ENCODE data around the gene SLC35B2.

The SLC35B2 gene

DNA sequence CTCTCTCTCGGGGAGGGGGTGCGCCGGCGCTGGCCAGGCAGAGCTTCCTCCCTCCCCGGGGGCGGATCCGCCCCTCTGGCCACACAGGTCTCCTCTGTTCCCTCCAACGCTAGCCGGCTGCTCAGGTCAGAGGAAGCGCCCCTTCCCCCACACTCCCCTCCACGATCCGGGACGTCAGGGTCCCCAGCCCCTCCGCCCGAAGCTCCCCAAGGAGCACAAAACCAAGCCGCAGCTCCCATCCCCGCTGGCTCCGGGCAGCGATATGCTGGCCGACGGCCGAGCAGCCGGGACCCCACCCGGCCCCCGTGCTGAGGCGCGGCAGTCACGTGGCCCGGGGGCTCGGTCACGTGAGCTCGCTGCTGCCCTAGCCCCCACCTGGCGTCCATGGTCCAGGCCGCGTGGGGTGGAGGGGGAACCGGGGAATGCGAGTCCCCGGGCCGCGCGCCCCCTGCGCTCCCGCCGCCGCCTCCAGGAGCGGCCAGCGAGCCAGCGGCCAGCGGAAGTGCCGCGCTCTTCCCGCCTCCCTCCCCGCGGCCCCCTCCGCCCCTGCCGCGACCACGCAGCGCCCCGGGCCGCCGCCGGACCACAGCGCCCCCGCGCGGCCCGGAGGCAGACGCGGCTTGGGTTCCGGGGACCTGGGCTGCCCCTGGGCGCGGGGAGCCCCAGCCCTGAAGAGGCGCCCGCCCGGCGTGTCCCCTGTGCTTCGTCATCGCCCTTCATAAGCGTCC, at the start of gene SLC35B2:
TSS of gene SLC35B2 (minus strand) at position 504 of the 728 bp plus-strand sequence. CDS start at position 386, 118 bp downstream.
- DNase-seq (ENCODE audit: low read depth, low spot score), result no peak

GRCh38 chr6:44306710-44307109, 49.4 kb upstream of the SLC35B2 start:
- no peak for DNase-seq (ENCODE audit: low read depth, low spot score)

GRCh38 chr6:44305200-44305725, 47.9 kb upstream of the SLC35B2 start:
- DNase-seq (ENCODE audit: low read depth, low spot score), result no peak

DNA sequence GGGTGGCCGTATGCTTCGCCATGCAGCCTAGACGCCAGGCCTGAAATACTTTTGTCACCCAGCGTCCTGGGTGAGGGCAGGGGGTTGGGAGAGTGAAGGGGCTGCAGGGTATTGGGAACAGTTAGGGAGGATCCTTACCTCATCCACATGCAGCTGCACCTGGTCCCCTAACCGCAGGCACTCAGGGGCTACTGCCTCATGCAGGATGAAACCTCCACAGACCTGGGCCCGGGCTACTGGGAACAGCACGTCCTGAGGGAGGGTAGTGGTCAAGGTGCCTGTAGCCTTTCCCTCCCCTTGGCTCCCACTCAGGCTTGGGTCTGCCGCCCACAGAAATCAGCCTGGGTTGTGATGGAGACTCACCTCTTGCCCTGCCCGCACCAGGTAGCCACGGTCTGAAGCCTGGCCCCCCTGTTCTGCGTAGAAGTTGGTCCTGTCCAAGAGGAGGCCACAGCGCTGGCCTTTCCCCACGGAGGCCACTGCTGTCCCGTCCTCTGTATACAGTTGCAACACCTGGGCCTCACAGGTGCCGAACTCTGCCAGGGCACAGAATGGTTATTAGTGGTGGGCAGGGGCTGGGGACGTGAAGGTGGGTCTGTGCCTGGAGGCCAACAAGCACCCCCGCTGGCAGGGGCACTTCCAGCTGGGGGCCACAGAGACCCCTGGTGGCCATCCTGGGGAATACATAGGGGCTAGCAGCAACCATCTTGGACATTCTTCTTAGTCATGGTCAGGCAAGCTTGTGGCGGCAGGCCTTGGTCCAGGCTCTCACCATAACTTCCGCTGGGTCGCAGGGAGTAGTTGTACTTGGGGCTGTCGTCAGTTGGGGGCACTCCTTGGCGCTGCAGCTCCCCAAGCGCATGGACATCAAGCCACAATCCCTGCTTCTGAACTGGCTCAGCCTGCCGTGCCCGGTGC, 47.2 kb upstream of the SLC35B2 start:
- DNase-seq (ENCODE audit: low read depth, low spot score), result no peak

DNA sequence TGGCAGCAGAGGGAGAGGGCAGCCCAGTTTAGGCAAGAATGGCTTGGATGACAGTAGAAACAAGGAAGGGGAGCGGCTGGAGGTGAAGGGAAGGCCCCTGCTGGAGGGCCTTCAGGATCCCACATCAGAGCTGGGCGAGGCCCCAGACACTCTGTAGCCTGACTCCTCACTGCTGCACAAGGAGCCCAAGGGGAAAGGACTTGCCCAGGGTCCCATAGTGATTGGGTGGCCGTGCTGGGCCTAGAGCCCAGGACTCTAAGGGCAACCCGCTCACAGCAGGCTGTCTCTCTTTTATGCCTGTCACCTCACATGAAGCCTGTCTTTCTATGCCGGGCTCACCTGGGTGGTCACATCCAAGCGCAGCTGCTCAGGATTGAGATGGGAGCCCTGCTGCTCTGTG, 46.5 kb upstream of the SLC35B2 start:
- no peak for DNase-seq (ENCODE audit: low read depth, low spot score)

DNA sequence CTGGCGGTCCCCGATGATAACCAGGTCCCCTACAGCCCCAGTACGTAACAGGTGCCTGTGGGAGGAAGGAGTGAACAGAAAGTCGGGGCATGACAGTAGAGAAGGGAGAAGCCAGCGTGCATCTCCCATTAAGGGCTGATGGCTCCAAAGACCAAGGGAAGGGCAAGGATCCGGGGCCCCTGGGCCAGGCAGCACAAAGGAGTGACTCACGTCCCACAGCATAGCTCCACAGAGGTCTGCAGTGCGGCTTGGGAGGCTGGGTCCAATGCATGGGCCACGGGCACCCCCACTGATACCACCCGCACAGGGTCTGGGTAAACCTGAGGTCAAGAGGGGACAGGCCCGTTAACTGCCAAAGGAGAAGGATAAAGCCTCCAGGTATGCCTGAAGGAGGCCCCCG, 45.5 kb upstream of the SLC35B2 start:
- no peak for DNase-seq (ENCODE audit: low read depth, low spot score)

- DNase-seq (ENCODE audit: low read depth, low spot score), result no peak
Measured at GRCh38 chr6:44301782-44302564, 44.6 kb upstream of the SLC35B2 start.

GRCh38 chr6:44301106-44301505, 43.8 kb upstream of the SLC35B2 start:
- no peak for DNase-seq (ENCODE audit: low read depth, low spot score)

- DNase-seq (ENCODE audit: low read depth, low spot score), result no peak
Measured at GRCh38 chr6:44300292-44300823, 43.0 kb upstream of the SLC35B2 start.

DNA sequence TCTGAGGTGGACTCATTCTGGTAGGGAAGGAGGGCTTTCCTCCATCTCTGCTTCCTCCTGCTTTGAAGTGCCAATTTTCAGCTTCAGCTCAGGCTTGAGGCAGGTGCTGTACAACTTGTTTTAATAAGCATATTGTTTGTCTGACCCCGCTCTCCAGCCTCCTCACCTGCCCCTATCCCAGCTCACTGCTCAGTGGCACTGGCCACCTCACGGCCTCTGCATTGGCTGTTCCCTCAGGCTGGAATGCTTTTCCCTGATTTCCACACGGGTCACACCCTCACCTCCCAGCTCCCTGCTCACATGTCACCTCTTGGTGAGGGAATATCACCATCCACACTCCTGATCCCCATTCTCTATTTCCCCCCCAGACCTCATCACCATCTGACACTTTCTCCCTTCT, 41.5 kb upstream of the SLC35B2 start:
- DNase-seq (ENCODE audit: low read depth, low spot score), result no peak

DNA sequence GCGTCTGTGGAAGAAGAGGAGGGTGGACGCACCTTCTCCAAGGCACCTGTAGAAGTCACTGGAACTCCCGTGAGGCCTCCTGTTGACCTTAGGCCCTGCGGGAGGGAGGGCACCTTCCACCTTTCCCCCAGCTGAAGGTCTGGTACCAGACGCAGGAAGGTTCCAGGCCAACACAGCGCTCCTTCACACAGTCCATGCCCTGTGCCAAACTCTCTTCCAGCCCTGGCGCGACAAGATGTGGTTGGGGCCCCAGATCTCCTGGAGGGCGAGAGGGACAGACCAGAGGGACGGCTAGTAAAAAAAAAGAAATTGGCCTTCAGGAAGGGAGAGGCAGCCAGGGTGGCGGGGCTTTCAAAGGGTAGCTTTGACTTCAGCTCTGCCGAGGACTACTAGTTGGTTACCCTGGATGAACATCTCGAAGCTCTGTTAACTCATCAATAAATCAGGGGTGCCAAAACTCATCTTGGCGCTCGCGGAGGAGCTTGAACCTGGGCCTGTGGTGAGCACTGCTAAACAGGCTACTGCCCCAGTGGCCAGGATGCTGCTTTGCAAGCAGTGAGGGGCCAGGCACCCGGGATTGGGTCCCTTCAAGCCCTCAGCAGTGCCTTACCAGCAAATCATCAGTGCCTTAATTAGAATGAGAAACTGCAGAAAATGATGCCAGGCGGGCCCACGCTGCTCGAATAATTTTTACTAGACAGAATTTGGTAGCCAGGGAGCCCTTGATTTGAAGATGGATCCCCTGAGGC, 40.9 kb upstream of the SLC35B2 start:
- DNase-seq (ENCODE audit: low read depth, low spot score), result no peak

DNA sequence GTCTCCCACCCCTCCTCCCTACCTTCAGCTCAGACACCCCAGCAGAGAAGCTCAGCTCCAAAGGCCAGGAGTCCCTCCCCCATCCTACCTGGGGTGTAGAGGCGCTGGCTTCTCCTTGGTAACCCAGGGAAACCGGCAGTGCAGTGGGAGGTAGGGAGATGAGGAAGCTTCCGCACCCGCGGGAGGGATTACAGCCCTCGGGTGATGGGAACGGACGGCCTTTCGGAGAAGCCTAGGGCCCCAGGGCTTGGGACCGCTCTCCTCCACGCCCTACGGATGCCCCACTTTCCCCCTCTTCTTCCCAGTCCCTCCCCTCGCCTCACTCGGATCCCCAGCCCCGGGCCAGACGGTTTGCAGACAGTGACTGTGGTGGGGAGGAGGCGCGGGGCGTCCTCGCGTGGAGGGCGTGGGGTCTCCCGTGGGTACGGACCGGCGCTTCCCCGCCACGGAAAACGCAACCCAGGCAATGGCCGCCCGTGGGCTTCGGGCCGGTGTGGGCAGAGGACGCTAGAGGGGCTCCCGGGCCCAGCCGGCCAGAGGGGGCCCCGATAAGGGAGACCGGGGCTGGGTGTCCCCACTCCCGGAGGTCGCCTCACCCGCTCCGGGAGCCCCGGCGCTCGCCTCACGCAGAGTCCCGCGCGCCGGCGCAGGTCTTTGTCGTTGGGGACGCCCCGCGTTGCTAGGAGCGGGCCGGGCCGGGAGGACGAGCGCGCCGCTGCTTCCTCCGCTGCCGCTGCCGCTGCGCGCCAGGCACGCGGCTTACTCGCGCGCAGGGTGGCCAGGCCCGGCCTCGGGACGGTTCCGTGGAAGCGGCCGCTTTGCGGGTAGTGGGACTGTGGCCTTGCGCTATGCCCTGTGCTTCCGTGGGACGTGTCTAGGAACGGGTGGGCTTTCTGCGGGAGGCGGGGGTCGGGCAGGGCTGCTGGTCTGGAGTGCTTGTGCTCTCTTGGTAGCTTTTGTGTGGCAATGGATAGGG, 40.0 kb upstream of the SLC35B2 start:
- no peak for DNase-seq (ENCODE audit: low read depth, low spot score)

DNA sequence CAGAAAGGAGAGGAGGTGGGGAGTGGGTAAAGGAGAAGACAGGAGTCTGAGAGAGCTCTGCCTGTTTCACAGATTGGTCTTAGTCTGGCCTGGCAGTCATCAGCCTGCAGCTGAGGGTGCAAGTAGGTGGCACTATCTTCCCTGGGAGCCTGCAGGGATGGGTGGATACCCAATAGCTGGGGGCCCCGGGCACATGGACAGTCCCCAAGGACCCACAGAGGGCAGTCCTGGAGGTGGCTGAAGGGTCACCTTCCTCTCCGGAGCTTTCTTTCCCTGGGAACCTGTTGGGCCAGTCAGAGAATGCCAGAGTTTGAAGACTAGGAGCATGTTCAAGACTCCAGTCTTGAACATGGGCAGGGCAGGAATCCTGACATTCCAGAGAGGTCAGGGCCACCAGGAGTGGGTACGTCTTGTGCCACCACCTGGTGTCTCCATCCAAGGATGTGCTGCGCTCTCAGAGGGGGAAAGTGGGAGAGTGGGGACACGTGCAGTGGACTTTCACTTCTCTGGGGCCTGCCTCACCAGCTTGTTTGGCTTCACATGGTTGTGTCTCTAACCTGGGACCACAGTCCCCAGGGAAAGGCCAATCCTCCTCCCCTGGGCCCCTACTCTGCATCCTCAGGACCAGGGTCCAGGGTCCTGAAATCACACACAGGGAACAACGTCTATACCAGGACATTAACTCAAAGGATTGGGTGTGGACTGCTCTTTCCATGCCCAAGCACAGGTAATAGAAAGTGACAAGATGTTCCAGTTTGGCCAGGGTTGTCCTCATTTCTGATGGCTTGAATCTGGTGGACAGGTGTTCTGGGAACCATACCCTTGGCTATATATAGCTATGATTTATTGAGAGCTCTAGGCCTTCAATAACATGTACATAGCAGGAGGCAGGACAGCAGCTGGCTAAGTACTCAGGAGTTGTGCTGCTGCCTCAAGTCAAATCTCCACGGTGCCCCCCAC, 37.8 kb upstream of the SLC35B2 start:
- no peak for DNase-seq (ENCODE audit: low read depth, low spot score)

DNA sequence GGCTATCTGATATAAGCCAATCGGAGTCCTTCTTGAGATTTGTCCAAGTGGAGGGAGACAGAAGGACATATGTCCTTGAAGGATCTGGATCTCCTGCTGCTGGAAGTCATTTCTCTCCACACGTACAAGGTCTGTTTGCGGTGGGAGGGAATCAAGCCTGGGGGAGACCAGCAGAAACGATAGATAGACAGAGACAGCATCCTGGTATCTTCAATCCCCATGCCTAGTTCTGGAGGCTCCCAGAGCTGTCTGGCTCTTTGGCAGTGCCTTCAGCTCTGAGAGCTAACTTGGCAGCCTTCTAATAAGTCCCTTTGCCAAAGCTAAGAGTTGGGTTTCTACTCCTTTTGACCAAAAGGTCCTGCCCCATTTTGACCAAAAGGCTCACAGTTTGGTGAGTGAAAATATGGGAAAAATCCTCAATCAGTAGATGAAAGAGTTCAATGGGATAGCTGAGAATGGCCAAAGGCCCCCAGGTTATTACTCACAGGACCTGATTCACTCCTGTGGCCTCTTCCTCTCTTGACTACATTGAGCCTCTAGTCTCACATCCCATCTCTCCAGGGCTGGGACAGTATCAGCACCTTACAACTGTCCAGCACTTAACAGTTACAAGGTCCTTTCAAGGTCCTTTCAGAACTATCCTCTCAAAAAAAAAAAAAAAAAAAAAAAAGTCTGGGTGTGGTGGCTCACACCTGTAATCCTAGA, 35.5 kb upstream of the SLC35B2 start:
- no peak for DNase-seq (ENCODE audit: low read depth, low spot score)

DNA sequence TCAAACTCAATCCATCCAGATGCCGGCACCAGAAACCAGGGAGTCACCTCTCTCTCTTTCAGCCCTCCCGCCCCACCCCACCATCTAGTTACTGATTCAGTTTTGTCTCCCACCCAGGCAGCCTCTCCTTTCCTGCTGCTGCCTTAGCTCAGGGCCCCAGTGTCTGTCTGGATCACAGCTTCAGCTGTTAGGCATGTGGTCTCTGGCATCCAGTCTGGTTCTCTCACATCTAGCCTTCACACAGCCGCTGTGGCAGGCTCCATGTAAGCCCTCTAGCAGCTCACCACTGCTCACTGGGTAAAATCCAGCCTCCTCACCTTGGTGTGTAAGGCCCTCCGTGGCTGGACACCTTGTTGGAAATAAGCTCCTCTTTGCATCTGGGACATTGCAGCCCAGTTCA, 34.5 kb upstream of the SLC35B2 start:
- no peak for DNase-seq (ENCODE audit: low read depth, low spot score)

DNA sequence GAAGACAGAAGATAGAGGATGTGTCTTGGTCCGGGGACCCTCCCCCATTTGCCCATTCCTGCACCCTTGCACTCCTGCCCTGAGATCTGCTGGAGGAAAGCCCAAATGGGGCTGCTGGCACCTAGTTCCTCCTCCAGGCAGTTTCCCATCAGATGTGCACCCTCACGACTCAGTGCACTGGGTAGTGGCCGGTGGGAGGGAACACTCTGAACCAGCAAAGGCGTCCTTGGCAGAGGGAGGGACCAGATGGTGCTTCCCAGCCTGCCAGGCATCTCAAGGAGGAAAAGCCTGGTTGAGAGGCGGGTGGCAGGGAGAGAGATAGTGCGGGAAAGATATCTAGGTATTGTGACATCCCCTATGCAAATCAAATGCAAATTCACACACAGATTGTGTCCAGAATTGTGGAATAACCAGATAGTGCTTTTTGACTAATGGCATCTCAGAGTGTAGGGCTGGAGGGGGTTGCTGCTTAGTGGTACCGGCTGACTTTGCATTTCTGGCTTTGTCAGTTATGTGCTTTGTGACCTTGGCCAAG, 32.5 kb upstream of the SLC35B2 start:
- DNase-seq (ENCODE audit: low read depth, low spot score), result no peak

- no peak for DNase-seq (ENCODE audit: low read depth, low spot score)
Measured at GRCh38 chr6:44286747-44287146, 29.4 kb upstream of the SLC35B2 start.

DNA sequence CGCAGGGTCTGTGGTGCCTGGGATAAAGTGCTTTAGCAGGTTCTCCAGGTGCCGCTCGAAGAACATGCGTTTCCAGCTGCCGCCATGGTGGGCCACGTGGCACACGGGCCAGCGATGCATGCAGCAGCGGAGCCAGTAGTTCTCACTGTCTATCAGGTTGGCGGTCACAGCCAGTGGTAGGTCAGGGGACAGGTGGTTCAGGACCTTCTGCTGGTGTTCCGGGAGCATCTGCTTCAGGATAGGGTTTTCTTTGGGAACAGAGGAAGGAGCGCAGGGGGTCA, 28.9 kb upstream of the SLC35B2 start:
- DNase-seq (ENCODE audit: low read depth, low spot score), result no peak

All from iPS DF 19.7 (cell line).